Activated T-cell treated with anti-CD3 and anti-CD28 coated beads, Interleukin-2, amount 50 U/mL, for 48 hours (primary cell): ENCODE measurements around the gene CLIP2.
A peak's percentile ranks its signal among the peaks of the same experiment; 100 is the strongest.
"Not testable (repeated sequence)": the region's sequence is repeated elsewhere in the genome, so short reads cannot be mapped to it uniquely, and the experiment has no call there.

ENCODE experiments used
- DNase-seq, 2 experiments: peaks; one replicate each; pipeline ENCODE4 v3.0.0-alpha.2; 2020

Gene CLIP2

DNA sequence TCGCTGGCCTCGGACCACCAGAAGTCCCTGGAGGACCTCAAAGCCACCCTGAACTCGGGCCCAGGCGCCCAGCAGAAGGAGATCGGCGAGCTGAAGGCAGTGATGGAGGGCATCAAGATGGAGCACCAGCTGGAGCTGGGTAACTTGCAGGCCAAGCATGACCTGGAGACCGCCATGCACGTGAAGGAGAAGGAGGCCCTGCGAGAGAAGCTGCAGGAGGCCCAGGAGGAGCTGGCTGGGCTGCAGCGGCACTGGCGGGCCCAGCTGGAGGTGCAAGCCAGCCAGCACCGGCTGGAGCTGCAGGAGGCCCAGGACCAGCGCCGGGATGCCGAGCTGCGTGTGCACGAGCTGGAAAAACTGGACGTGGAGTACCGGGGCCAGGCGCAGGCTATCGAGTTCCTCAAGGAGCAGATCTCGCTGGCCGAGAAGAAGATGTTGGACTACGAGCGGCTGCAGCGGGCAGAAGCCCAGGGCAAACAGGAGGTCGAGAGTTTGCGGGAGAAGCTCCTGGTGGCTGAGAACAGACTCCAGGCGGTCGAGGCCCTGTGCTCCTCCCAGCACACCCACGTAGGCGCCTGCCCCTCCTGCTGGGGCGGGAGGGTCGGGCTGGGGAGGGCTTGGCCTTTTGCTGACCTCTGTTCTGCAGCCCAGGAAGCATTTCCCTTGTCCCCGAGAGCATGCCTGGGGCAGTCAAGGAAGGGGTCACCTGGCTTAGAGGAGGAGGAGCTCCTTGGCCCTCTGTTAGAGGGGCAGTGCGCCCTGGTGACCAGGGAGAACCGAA is 87.2 kb downstream of the CLIP2 start:
- DNase-seq = no peak

- DNase-seq = no peak
These were observed 90.7 kb downstream of the CLIP2 start for GRCh38 chr7:74379938-74380337.

DNA sequence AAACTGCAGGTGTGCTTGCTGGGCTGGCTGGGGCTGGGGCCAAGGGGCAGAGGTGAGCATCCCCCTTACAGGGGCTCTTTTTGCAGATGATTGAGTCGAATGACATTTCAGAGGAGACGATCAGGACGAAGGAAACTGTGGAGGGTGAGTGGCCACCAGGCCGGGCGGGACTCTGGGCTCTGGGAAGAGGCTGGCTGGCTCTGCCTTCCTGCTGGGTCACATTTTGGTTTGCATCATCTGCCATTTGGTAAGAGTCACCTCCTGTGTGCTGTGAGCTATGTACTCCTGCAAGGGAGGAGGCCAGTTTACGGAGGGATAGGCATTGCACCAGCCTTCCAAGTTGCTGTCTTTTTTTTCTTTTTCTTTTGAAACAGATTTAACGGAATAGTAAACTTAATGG is 91.5 kb downstream of the CLIP2 start:
- DNase-seq = no peak

DNA sequence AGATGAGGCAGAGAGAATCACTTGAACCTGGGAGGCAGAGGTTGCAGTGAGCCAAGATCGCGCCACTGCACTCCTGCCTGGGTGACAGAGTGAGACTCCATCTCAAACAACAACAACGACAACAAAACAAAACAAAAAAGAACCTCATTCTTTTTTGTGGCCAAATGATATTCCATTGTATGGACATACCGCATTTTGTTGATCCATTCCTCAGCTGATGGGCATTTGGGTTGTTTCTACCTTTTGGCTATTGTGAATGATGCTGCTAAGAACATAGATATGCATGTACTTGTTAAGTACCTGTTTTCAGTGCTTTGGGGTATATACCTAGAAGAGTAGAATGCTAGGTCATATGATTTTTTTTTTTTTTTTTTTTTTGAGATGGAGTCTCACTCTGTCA is 94.9 kb downstream of the CLIP2 start:
- DNase-seq = not testable (repeated sequence)

- DNase-seq = not testable (repeated sequence)
These were observed 95.6 kb downstream of the CLIP2 start for GRCh38 chr7:74384854-74385253.

GRCh38 chr7:74387606-74388005 is 98.4 kb downstream of the CLIP2 start:
- no peak for DNase-seq

DNA sequence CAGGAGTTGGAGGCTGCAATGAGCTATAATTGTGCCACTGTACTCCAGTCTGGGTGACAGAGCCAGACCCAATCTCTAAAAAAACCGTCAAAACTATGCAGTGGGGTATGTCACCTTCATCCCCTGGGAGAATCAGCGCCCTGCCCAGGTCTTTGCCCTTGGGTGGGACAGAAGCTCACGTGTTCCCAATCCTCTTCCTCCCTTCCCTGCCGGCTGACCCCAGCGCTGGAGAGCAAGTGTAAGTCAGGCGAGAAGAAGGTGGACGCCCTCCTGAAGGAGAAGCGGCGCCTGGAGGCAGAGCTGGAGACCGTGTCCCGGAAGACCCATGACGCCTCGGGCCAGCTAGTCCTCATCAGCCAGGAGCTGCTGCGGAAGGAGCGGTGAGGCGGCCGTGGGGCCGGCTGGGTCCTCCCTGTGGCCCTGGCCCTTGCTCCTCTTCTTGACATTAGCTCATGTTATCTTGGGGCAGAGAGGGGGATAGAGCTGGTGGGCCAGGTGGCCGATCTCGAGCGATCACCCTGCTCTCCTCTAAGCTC is 99.7 kb downstream of the CLIP2 start:
- DNase-seq = no peak

DNA sequence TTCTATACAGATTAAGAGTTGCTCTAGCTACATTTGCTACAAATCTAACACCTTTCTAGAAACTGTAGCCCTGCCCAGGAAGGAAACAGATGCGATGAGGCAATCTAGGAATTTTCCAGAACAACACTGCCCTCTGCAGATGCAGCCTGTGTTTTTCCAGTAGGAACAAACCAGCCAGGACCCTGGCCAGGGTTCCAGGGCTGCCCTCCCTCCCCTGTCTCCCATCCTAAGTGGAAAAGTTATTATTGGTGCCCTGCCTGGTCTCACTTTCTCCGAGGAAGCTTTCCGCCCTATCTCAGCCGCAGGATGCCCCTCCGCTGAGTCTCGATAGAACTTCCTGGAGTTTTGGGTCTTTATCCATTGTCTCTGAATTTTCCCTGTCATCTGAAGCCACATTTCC is 104.5 kb downstream of the CLIP2 start:
- not testable (repeated sequence) for DNase-seq

DNA sequence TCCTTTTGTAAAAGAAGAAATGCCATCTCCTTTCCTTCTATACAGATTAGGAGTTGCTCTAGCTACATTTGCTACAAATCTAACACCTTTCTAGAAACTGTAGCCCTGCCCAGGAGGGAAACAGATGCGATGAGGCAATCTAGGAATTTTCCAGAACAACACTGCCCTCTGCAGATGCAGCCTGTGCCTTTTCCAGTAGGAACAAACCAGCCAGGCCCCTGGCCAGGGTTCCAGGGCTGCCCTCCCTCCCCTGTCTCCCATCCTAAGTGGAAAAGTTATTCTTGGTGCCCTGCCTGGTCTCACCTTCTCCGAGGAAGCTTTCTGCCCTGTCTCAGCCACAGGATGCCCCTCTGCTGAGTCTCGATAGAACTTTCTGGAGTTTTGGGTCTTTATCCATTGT is 105.4 kb downstream of the CLIP2 start:
- DNase-seq = not testable (repeated sequence)

DNA sequence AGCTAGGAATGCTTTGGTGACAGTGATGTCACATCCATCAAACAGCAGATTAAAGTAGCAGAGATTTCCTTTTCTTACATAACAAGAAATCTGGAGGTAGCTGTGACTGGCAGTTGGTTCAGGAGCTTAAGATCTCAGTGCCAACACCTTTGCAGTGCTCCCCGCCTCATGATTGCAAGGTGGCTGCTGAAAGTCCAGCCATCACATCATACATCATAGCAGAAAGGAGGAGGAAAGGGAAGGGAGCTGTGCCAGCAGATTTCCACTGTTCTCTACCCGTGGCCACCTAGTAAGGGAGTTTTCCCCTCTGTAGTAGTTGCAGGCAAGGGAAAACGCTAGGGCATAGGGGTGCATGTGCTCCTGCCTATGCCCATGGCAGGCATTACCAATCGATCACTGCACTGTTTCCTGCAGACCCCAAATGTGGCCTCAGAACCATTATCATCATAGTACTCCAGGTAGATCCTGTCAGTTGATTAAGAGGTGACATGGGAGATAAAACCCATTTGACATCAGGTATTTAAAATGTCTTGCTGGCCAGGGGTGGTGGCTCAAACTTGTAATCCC is 106.6 kb downstream of the CLIP2 start:
- DNase-seq = no peak

GRCh38 chr7:74396993-74397392 is 107.8 kb downstream of the CLIP2 start:
- DNase-seq = no peak

- DNase-seq = no peak
These were observed 109.2 kb downstream of the CLIP2 start for GRCh38 chr7:74398426-74398825.

- DNase-seq = no peak
These were observed 109.8 kb downstream of the CLIP2 start for GRCh38 chr7:74399006-74399405.

DNA sequence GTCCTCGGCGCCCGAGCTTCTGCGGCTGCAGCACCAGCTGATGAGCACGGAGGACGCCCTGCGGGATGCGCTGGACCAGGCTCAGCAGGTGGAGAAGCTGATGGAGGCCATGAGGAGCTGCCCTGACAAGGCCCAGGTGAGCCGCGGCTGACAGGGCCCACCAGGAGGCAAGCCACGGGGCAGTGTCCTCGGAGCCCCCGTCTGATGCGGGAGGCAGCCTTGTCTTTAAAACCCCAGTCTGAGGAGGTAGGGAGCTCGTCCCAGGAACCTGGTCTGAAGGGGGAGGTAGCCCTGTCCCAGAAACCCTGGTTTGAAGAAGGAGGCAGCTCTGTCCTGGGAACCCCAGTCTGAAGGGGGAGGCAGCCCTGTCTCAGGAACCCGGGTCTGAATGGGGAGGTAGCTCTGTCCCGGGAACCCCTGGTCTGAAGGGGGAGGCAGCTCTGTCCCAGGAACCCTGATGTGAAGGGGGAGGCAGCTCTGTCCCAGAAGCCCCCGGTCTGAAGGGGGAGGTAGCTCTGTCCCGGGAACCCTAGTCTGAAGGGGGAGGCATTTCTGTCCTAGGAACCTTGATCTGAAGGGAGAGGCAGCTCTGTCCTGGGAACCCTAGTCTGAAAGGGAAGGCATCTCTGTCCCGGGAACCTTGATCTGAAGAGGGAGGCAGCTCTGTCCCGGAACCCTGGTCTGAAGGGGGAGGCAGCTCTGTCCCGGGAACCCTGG is 111.4 kb downstream of the CLIP2 start:
- no peak for DNase-seq

GRCh38 chr7:74401137-74401859 is 112.1 kb downstream of the CLIP2 start:
- DNase-seq = peak; percentile 85

DNA sequence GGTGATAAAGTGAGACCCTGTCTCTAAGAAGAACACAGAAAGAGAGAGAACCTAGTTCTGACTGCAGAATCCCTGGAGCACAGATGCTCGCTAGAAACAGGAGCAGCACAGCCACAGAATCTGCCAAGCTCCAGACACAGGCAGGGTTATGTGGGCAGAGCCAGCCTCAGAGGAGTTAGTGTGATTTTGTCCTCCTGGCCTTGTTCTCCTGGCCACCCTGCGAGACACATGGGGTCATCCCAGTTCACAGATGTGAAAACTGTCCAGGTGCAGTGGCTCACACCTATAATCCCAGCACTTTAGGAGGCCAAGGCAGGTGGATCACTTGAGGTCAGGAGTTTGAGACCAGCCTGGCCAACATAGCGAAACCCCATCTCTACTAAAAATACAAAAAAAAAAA is 113.5 kb downstream of the CLIP2 start:
- not testable (repeated sequence) for DNase-seq

GRCh38 chr7:74403521-74404387 is 114.5 kb downstream of the CLIP2 start:
- DNase-seq = no peak

DNA sequence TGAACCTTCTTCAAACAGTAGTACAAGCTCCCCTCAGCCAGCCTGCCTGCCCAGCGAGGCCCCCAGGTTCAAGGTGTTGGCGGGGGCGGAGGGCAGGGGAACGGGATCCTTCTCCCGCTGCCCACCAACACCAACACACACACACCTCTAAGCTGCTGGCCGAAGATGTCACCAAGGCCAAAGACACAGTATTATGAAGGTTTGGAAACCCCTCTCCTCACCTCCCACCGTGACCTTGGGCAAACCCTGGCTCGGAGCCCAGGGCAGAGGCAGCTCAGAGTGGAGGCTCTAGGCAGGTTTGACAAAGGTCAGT is 115.1 kb downstream of the CLIP2 start:
- no peak for DNase-seq

DNA sequence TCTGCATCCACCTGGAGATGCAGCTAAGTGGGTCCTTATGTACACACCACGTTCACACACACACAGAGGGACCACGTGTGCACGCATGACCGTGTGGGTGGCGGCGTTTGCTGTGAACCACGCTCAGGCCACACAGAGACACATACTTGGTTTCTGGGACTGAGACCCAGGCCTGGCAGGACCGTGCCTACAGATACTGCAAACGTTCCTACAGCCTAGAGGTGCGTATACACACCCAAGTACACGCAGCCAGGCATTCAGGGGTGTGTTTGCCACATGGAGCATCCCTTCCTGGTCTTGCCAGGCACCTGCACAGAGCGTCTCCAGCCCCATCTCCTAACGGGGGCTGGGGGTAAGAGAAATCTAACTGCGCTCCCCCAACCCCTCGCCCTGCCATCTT is 115.5 kb downstream of the CLIP2 start:
- DNase-seq = no peak

GRCh38 chr7:74405191-74405898 is 116.1 kb downstream of the CLIP2 start:
- DNase-seq = peak; percentile 31 to 32

GRCh38 chr7:74405899-74406512 is 116.8 kb downstream of the CLIP2 start:
- DNase-seq = no peak
